Stimulated activated CD4-positive, alpha-beta T cell treated with anti-CD3 and anti-CD28 coated beads, Interleukin-15, amount 100 ng/mL, for 48 hours (primary cell): ENCODE data around the gene B4GALT1.
A peak's percentile ranks its signal among the peaks of the same experiment; 100 is the strongest.
"Not testable (repeated sequence)": the region's sequence is repeated elsewhere in the genome, so short reads cannot be mapped to it uniquely, and the experiment has no call there.

Source experiments
- DNase-seq, 2 donors: peaks; one replicate each; pipeline ENCODE4 v3.0.0-alpha.2; 2020; ENCODE audit warnings: low read depth in 2 of 2

The B4GALT1 gene

GRCh38 chr9:33162721-33163311, 4.3 kb downstream of the B4GALT1 start:
- DNase-seq = no peak

- DNase-seq = no peak
Measured at GRCh38 chr9:33161589-33162132, 5.5 kb downstream of the B4GALT1 start.

GRCh38 chr9:33161011-33161588, 6.0 kb downstream of the B4GALT1 start:
- no peak for DNase-seq

- DNase-seq = not testable (repeated sequence)
Measured at GRCh38 chr9:33160446-33160845, 6.7 kb downstream of the B4GALT1 start.

GRCh38 chr9:33159777-33160127, 7.4 kb downstream of the B4GALT1 start:
- peak; percentile 48 to 59 for DNase-seq

GRCh38 chr9:33158843-33159776, 8.0 kb downstream of the B4GALT1 start:
- DNase-seq = no peak

GRCh38 chr9:33157960-33158842, 8.9 kb downstream of the B4GALT1 start:
- DNase-seq = no peak

GRCh38 chr9:33155393-33155792, 11.7 kb downstream of the B4GALT1 start:
- DNase-seq = no peak

- DNase-seq = no peak
Measured at GRCh38 chr9:33154371-33154770, 12.8 kb downstream of the B4GALT1 start.

- no peak for DNase-seq
Measured at GRCh38 chr9:33153666-33154065, 13.5 kb downstream of the B4GALT1 start.

- DNase-seq = no peak
Measured at GRCh38 chr9:33153001-33153400, 14.1 kb downstream of the B4GALT1 start.

GRCh38 chr9:33151601-33152000, 15.5 kb downstream of the B4GALT1 start:
- no peak for DNase-seq

GRCh38 chr9:33151007-33151557, 16.1 kb downstream of the B4GALT1 start:
- no peak for DNase-seq

- no peak for DNase-seq
Measured at GRCh38 chr9:33148367-33149014, 18.6 kb downstream of the B4GALT1 start.

GRCh38 chr9:33147416-33148169, 19.5 kb downstream of the B4GALT1 start:
- DNase-seq = no peak

GRCh38 chr9:33146298-33146697, 20.8 kb downstream of the B4GALT1 start:
- DNase-seq = no peak

GRCh38 chr9:33144551-33144950, 22.6 kb downstream of the B4GALT1 start:
- no peak for DNase-seq

- no peak for DNase-seq
Measured at GRCh38 chr9:33143241-33143661, 23.9 kb downstream of the B4GALT1 start.

GRCh38 chr9:33142535-33142934, 24.6 kb downstream of the B4GALT1 start:
- no peak for DNase-seq
